Skin of body (tissue), 2 donors: ENCODE measurements around the gene GPR149. TPM values are rescaled to one million over a fixed set of nuclear protein-coding genes. Genes with fewer than 3 reads are reported as not detected.

Source experiments
- small RNA-seq: library from RNA; depleted of rRNA; stranded (forward); fragments of <200 nt; gene quantifications from one replicate; pipeline ENCODE3, GENCODE V24; 2014; ENCODE audit warnings: low replicate concordance
- total RNA-seq: library from RNA; depleted of rRNA; stranded (reverse); fragments of >200 nt; gene quantifications from one replicate; pipeline ENCODE4 v1.2.3, GENCODE V29; 2014

The GPR149 gene
- total RNA-seq, 1 donor from 2014 or later, result not detected

Small RNAs within 50 kb of the gene (small RNA-seq; reads per million reads assigned to genes)
- not detected for gene RF01210

Other genes with a start within 250 kb of the GPR149 start
- 105 TPM for gene DHX36, start 105.7 kb downstream of the GPR149 start, total RNA-seq